PC-3 (cell line): Measurements from ENCODE around the gene SGTA. TPM values are rescaled to one million over a fixed set of nuclear protein-coding genes. Genes with fewer than 3 reads are reported as not detected.

ENCODE experiments used
- ATAC-seq: fragments of 200-7000 bp; cut with Tn5 transposase; 2 replicates; pipeline ENCODE4 v1.9.1; 2020; ENCODE audit warnings: mild to moderate bottlenecking, moderate library complexity
- BruUV-seq: library from RNA; stranded (reverse); fragments of 400-500 nt; replicated peaks from 2 replicates; lab custom pipeline; 2021; lab: Mats Ljungman, UMichigan
- CTCF ChIA-PET: fragments of 300-600 bp; sonication (Branson Sonifier 250); formaldehyde crosslinking; loops from one replicate; lab custom pipeline; 2022; ENCODE audit warnings: antibody characterized with exemption; lab: Charles Lee
- POLR2A ChIA-PET: fragments of 300-600 bp; sonication (Branson Sonifier 250); formaldehyde crosslinking; loops from one replicate; lab custom pipeline; 2022; ENCODE audit warnings: antibody characterized with exemption; ENCODE audit not compliant: unreplicated experiment; lab: Charles Lee
- DNase-seq: peaks from one replicate; pipeline ENCODE4 v3.0.0-alpha.2; 2015
- H2AFZ ChIP-seq: fragments of 300-600 bp; sonication (generic); 2 replicates; pipeline ENCODE4 v1.6.0; 2016; ENCODE audit warnings: antibody characterized with exemption, low read length
- H3F3A ChIP-seq: fragments of 300-600 bp; sonication (generic); one replicate; pipeline ENCODE4 v1.6.0; 2017; ENCODE audit warnings: antibody characterized with exemption, low read length, control low read depth, mild to moderate bottlenecking; ENCODE audit not compliant: unreplicated experiment
- H3K27ac ChIP-seq: fragments of 300-600 bp; sonication (generic); 2 replicates; pipeline ENCODE4 v1.5.1; 2016; ENCODE audit warnings: mild to moderate bottlenecking, low read length
- H3K27me3 ChIP-seq: fragments of 300-600 bp; sonication (generic); 2 replicates; pipeline ENCODE4 v1.6.1; 2016; ENCODE audit warnings: low read length, mixed read lengths
- H3K36me3 ChIP-seq: fragments of 300-600 bp; sonication (generic); 2 replicates; pipeline ENCODE4 v1.6.1; 2016; ENCODE audit warnings: low read depth, mixed run types, low read length, mixed read lengths
- H3K4me1 ChIP-seq: fragments of 300-600 bp; sonication (generic); 2 replicates; pipeline ENCODE4 v1.5.1; 2016; ENCODE audit warnings: low read length; ENCODE audit not compliant: insufficient read depth
- H3K4me2 ChIP-seq: fragments of 300-600 bp; sonication (generic); 2 replicates; pipeline ENCODE4 v1.6.0; 2016; ENCODE audit warnings: low read length
- H3K4me3 ChIP-seq: fragments of 300-600 bp; sonication (generic); 2 replicates; pipeline ENCODE4 v1.5.1; 2016; ENCODE audit warnings: mild to moderate bottlenecking, low read length, mixed read lengths
- H3K79me2 ChIP-seq: fragments of 300-600 bp; sonication (generic); 2 replicates; pipeline ENCODE4 v1.6.1; 2017; ENCODE audit warnings: low read length, mixed read lengths
- H3K9ac ChIP-seq: fragments of 300-600 bp; sonication (generic); 2 replicates; pipeline ENCODE4 v1.6.0; 2016; ENCODE audit warnings: mild to moderate bottlenecking, low read length
- H3K9me2 ChIP-seq: fragments of 300-600 bp; sonication (generic); replicated peaks from 2 replicates; pipeline ENCODE4 v1.6.1; 2016; ENCODE audit warnings: mixed run types, low read length, mixed read lengths
- H3K9me3 ChIP-seq: fragments of 300-600 bp; sonication (generic); 2 replicates; pipeline ENCODE4 v1.6.1; 2016; ENCODE audit warnings: low read length, mixed read lengths
- H4K20me1 ChIP-seq: fragments of 300-600 bp; sonication (generic); 2 replicates; pipeline ENCODE4 v1.6.1; 2016; ENCODE audit warnings: low read length, mixed read lengths
- CTCF ChIP-seq: fragments of 300-600 bp; sonication (generic); conservative IDR thresholded peaks from 2 replicates; pipeline ENCODE4 v1.5.1; 2017; ENCODE audit warnings: antibody characterized with exemption, low read depth, mild to moderate bottlenecking, low read length
- EZH2 ChIP-seq: fragments of 300-600 bp; sonication (generic); IDR thresholded peaks from one replicate; pipeline ENCODE4 v1.6.1; 2017; ENCODE audit warnings: antibody characterized with exemption, mild to moderate bottlenecking, low read length; ENCODE audit not compliant: unreplicated experiment
- EZH2phosphoT487 ChIP-seq: fragments of 300-600 bp; sonication (generic); IDR thresholded peaks from 2 replicates; pipeline ENCODE4 v1.6.1; 2018; ENCODE audit warnings: mild to moderate bottlenecking, antibody characterized with exemption, low read length, borderline replicate concordance
- intact Hi-C: fragments of 100-400 bp; cut with micrococcal nuclease; formaldehyde crosslinking; loops from 2 replicates; pipeline ENCODE4 v1.9.0; 2023
- total RNA-seq: library from RNA; depleted of rRNA; stranded (reverse); fragments of >200 nt; gene quantifications from 2 replicates; pipeline ENCODE4 v1.2.3, GENCODE V29; 2014

Gene SGTA
- total RNA-seq, 1 experiment from 2014 or later, result 78.6 TPM

GRCh38 chr19:2761309-2761677 lies 21.8 kb downstream of the SGTA start:
- Histone ChIP-seq H4K20me1 (no peaks in the 10 kb centered on the region), H3F3A (no peaks in the 10 kb centered on the region), H3K4me3 (no peak overlapping the region), H3K79me2 (no peaks in the 10 kb centered on the region), H3K27ac (no peak overlapping the region), H3K27me3 (no peaks in the 10 kb centered on the region), H3K36me3 (no peaks in the 10 kb centered on the region; the same call in 1 of the 2 replicates), H3K4me1 (no peaks in the 10 kb centered on the region), H3K9me2 (no peaks in the 10 kb centered on the region), H3K9me3 (no peaks in the 10 kb centered on the region), H3K4me2 (no peak overlapping the region), H3K9ac (no peak overlapping the region), H2AFZ (no peak overlapping the region)
- no peak for ATAC-seq
- no TSS peak for BruUV-seq
- CTCF ChIA-PET, result no interaction called here
- DNase-seq, result no peak
- intact Hi-C loops, result no loop called here
- TF ChIP-seq EZH2phosphoT487, result no peak
- TF ChIP-seq CTCF, result no peak
- no peak for TF ChIP-seq EZH2
- POLR2A ChIA-PET, result no interaction called here

- H3F3A ChIP-seq, result no peaks in the 10 kb centered on the region
- H3K9me3 ChIP-seq, result no peaks in the 10 kb centered on the region
- no peaks in the 10 kb centered on the region for H3K4me1 ChIP-seq
- ChIA-PET CTCF (interaction anchor here (0.5 kb wide), 1 partner anchor 112 kb away, joined by 5 read pairs; no protein-coding TSS in a partner anchor), POLR2A (no interaction called here)
- no peaks in the 10 kb centered on the region for H3K27me3 ChIP-seq
- H3K9ac ChIP-seq, result no peak overlapping the region
- H3K9me2 ChIP-seq, result no peaks in the 10 kb centered on the region
- H4K20me1 ChIP-seq, result no peaks in the 10 kb centered on the region
- TF ChIP-seq EZH2 (no peak), CTCF (no peak), EZH2phosphoT487 (no peak)
- no peaks in the 10 kb centered on the region for H3K79me2 ChIP-seq
- no peaks in the 10 kb centered on the region; the same call in 1 of the 2 replicates for H3K36me3 ChIP-seq
- no peak overlapping the region for H3K4me3 ChIP-seq
- DNase-seq (no peak), ATAC-seq (no peak)
- no peak overlapping the region for H3K4me2 ChIP-seq
- H2AFZ ChIP-seq, result no peak overlapping the region
- intact Hi-C loops, result no loop called here
- no peak overlapping the region for H3K27ac ChIP-seq
- BruUV-seq, result no TSS peak
These were observed 23.1 kb downstream of the SGTA start for GRCh38 chr19:2759965-2760364.

- Histone ChIP-seq H3K27ac (no peak overlapping the region), H3K9me3 (no peaks in the 10 kb centered on the region), H4K20me1 (no peaks in the 10 kb centered on the region), H3K4me3 (no peak overlapping the region), H2AFZ (no peak overlapping the region), H3K4me1 (no peaks in the 10 kb centered on the region), H3K79me2 (no peaks in the 10 kb centered on the region), H3K4me2 (no peak overlapping the region), H3K36me3 (no peaks in the 10 kb centered on the region; the same call in 1 of the 2 replicates), H3F3A (no peaks in the 10 kb centered on the region), H3K9me2 (no peaks in the 10 kb centered on the region), H3K27me3 (no peaks in the 10 kb centered on the region), H3K9ac (no peak overlapping the region)
- no peak for DNase-seq
- ChIA-PET CTCF (interaction anchor here (0.5 kb wide), 1 partner anchor 111 kb away, joined by 5 read pairs; no protein-coding TSS in a partner anchor), POLR2A (no interaction called here)
- no TSS peak for BruUV-seq
- intact Hi-C loops, result no loop called here
- TF ChIP-seq EZH2, result no peak
- TF ChIP-seq EZH2phosphoT487, result no peak
- TF ChIP-seq CTCF, result no peak
- no peak for ATAC-seq
These were observed 23.7 kb downstream of the SGTA start for GRCh38 chr19:2759362-2759761.
